GM23338 (cell line): ENCODE measurements around the gene UMODL1. TPM values are rescaled to one million over a fixed set of nuclear protein-coding genes. Genes with fewer than 3 reads are reported as not detected.

Experiments
- ATAC-seq: fragments of 200-7000 bp; cut with Tn5 transposase; 3 replicates; pipeline ENCODE4 v1.9.1; 2020
- DNase-seq: peaks from one replicate; pipeline ENCODE4 v3.0.0-alpha.2; 2015; ENCODE audit warnings: low spot score
- H2AFZ ChIP-seq: fragments of 200-600 bp; sonication (generic); 2 replicates; pipeline ENCODE4 v1.8.0; 2016; ENCODE audit warnings: antibody characterized with exemption, mild to moderate bottlenecking, moderate library complexity
- H3F3A ChIP-seq: fragments of 200-600 bp; sonication (generic); replicated peaks from 2 replicates; pipeline ENCODE4 v1.8.0; 2017; ENCODE audit warnings: antibody characterized with exemption, mixed run types, low read depth
- H3K27ac ChIP-seq: fragments of 200-600 bp; sonication (generic); 2 replicates; pipeline ENCODE4 v1.6.1; 2016; ENCODE audit warnings: low read depth
- H3K27me3 ChIP-seq: fragments of 200-600 bp; sonication (generic); 2 replicates; pipeline ENCODE4 v1.8.0; 2016; ENCODE audit warnings: mild to moderate bottlenecking, mixed run types, moderate library complexity; ENCODE audit not compliant: insufficient read depth
- H3K36me3 ChIP-seq: fragments of 200-600 bp; sonication (generic); 2 replicates; pipeline ENCODE4 v1.8.0; 2016; ENCODE audit warnings: mild to moderate bottlenecking; ENCODE audit not compliant: insufficient read depth
- H3K4me1 ChIP-seq: fragments of 200-600 bp; sonication (generic); 2 replicates; pipeline ENCODE4 v1.8.0; 2016; ENCODE audit warnings: mild to moderate bottlenecking, moderate library complexity; ENCODE audit not compliant: insufficient read depth
- H3K4me2 ChIP-seq: fragments of 200-600 bp; sonication (generic); 2 replicates; pipeline ENCODE4 v1.7.1; 2017; ENCODE audit warnings: mixed run types
- H3K4me3 ChIP-seq: fragments of 200-600 bp; sonication (generic); 2 replicates; pipeline ENCODE4 v1.6.1; 2016; ENCODE audit warnings: mixed run types
- H3K79me2 ChIP-seq: fragments of 200-600 bp; sonication (generic); replicated peaks from 2 replicates; pipeline ENCODE4 v1.8.0; 2017; ENCODE audit warnings: mild to moderate bottlenecking; ENCODE audit not compliant: insufficient read depth
- H3K9me2 ChIP-seq: fragments of 200-600 bp; sonication (generic); 2 replicates; pipeline ENCODE4 v1.8.0; 2017; ENCODE audit not compliant: insufficient read depth
- H4K20me1 ChIP-seq: fragments of 200-600 bp; sonication (generic); replicated peaks from 2 replicates; pipeline ENCODE4 v1.8.0; 2017; ENCODE audit warnings: mild to moderate bottlenecking; ENCODE audit not compliant: insufficient read depth
- H3K27ac Mint-ChIP-seq: 2 replicates; pipeline ENCODE4 v1.8.0; 2020; ENCODE audit warnings: inconsistent platforms, mild to moderate bottlenecking, moderate library complexity, mixed read lengths
- H3K27me3 Mint-ChIP-seq: 3 replicates; pipeline ENCODE4 v1.8.0; 2022; ENCODE audit warnings: low read depth, mild to moderate bottlenecking, moderate library complexity, mixed read lengths, inconsistent platforms; ENCODE audit not compliant: insufficient read depth, poor library complexity
- H3K36me3 Mint-ChIP-seq: 3 replicates; pipeline ENCODE4 v1.8.0; 2021; ENCODE audit warnings: low read depth, mild to moderate bottlenecking, inconsistent platforms, moderate library complexity, mixed read lengths
- H3K4me1 Mint-ChIP-seq: 3 replicates; pipeline ENCODE4 v1.8.0; 2020; ENCODE audit warnings: mild to moderate bottlenecking, inconsistent platforms, mixed read lengths
- H3K4me3 Mint-ChIP-seq: 3 replicates; pipeline ENCODE4 v1.8.0; 2021; ENCODE audit warnings: moderate library complexity, mild to moderate bottlenecking, inconsistent platforms, mixed read lengths
- H3K9me3 Mint-ChIP-seq: 3 replicates; pipeline ENCODE4 v1.8.0; 2020; ENCODE audit warnings: moderate library complexity, mild to moderate bottlenecking, inconsistent platforms, mixed read lengths
- CREB1 ChIP-seq: fragments of 250-450 bp; sonication (Bioruptor Pico); IDR thresholded peaks from 2 replicates; pipeline ENCODE4 v1.5.0; 2020; ENCODE audit warnings: low read depth, mild to moderate bottlenecking, moderate library complexity
- EZH2 ChIP-seq: fragments of 200-600 bp; sonication (generic); IDR thresholded peaks from one replicate; pipeline ENCODE4 v1.8.0; 2017; ENCODE audit warnings: antibody characterized with exemption, mild to moderate bottlenecking, low read depth; ENCODE audit not compliant: unreplicated experiment
- EZH2phosphoT487 ChIP-seq: fragments of 200-600 bp; sonication (generic); IDR thresholded peaks from one replicate; pipeline ENCODE4 v1.8.1; 2018; ENCODE audit warnings: antibody characterized with exemption; ENCODE audit not compliant: unreplicated experiment
- JUNB ChIP-seq: IDR thresholded peaks from one replicate; pipeline ENCODE4 v1.6.1; 2016; ENCODE audit warnings: antibody characterized with exemption; ENCODE audit not compliant: unreplicated experiment
- NANOG ChIP-seq: IDR thresholded peaks from 2 replicates; pipeline ENCODE4 v1.6.1; 2016; ENCODE audit warnings: antibody characterized with exemption, borderline replicate concordance
- POLR2AphosphoS5 ChIP-seq: IDR thresholded peaks from 2 replicates; pipeline ENCODE4 v1.6.1; 2016; ENCODE audit warnings: antibody characterized with exemption, low read depth
- STAT1 ChIP-seq: IDR thresholded peaks from one replicate; pipeline ENCODE4 v1.6.1; 2016; ENCODE audit warnings: antibody characterized with exemption; ENCODE audit not compliant: unreplicated experiment
- ZNF114 ChIP-seq: fragments of 250-450 bp; sonication (Bioruptor Pico); IDR thresholded peaks from 2 replicates; pipeline ENCODE4 v1.5.0; 2020; ENCODE audit warnings: mild to moderate bottlenecking, moderate library complexity
- ZNF331 ChIP-seq: fragments of 250-450 bp; sonication (Bioruptor Pico); IDR thresholded peaks from 2 replicates; pipeline ENCODE4 v1.5.0; 2020; ENCODE audit warnings: low read depth, mild to moderate bottlenecking, moderate library complexity
- polyA plus RNA-seq: library from polyadenylated mRNA; unstranded; fragments of >200 nt; fragmentation: Nextera tagmentation; extraction: Ambion mirVana; gene quantifications from 2 replicates; pipeline ENCODE4 v1.2.1, GENCODE V29; 2016
- total RNA-seq: library from RNA; depleted of rRNA; stranded (reverse); fragments of >200 nt; shearing (Covaris generic); gene quantifications from 2 replicates; pipeline ENCODE4 v1.2.3, GENCODE V29; 2014
- TF ChIP-seq, protein P1 (sequence below): IDR thresholded peaks from one replicate; pipeline ENCODE4 v1.6.1; 2018; ENCODE audit warnings: antibody characterized with exemption; ENCODE audit not compliant: unreplicated experiment
- TF ChIP-seq, protein P2 (sequence below): IDR thresholded peaks from 2 replicates; pipeline ENCODE4 v1.6.1; 2016; ENCODE audit warnings: antibody characterized with exemption
- TF ChIP-seq, protein P3 (sequence below): fragments of 250-450 bp; sonication (Bioruptor Pico); IDR thresholded peaks from 2 replicates; pipeline ENCODE4 v1.5.0; 2020; ENCODE audit warnings: mild to moderate bottlenecking, moderate library complexity
- TF ChIP-seq, protein P4 (sequence below), 2 experiments: fragments of 200-600 bp in 1 of 2; sonication (generic) in 1 of 2; conservative IDR thresholded peaks; 2 replicates each; pipeline versions ENCODE4 v1.5.1 to v1.6.1; 2016 to 2017; ENCODE audit warnings: antibody characterized with exemption in 2 of 2, low read depth in 2 of 2, mild to moderate bottlenecking in 2 of 2, moderate library complexity in 1 of 2

Gene UMODL1
- total and polyA plus RNA-seq, 2 experiments from 2014 or later, result not detected

DNA sequence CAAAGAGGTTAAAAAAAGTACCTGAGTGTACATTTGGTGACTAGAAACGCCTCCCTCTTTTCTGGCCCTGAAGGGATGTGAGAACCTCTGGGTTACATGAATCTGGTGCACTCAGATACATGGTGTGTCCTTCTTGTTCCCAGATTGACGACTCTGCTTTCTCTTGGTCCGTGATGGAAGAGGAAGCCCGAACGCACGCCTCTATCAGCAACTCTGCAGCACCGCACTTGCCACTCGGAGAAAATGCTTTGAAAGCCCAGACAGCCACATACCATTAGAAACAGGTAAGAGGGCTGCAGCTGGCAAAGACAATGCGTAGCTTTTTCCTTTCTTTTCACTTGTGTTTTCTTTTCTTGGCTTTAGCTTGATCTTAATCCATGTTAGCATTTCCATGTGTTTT, 39.9 kb upstream of the UMODL1 start:
- Histone ChIP-seq H3K79me2 (no peaks in the 10 kb centered on the region), H3K4me1 (no peaks in the 10 kb centered on the region), H3K27ac (no peak overlapping the region), H3F3A (no peaks in the 10 kb centered on the region), H3K36me3 (no peaks in the 10 kb centered on the region), H3K9me2 (no peaks in the 10 kb centered on the region), H3K27me3 (no peaks in the 10 kb centered on the region), H2AFZ (no peak overlapping the region), H4K20me1 (no peaks in the 10 kb centered on the region), H3K4me3 (no peak overlapping the region), H3K4me2 (no peak overlapping the region)
- Mint-ChIP-seq H3K27me3 (peaks cover 12% of the 10 kb centered on the region), H3K27ac (no peak overlapping the region), H3K4me3 (no peak overlapping the region), H3K9me3 (no peaks in the 10 kb centered on the region; the same call in 2 of the 3 replicates), H3K36me3 (no peaks in the 10 kb centered on the region), H3K4me1 (no peaks in the 10 kb centered on the region; the same call in 2 of the 3 replicates)
- TF ChIP-seq STAT1, result no peak
- TF ChIP-seq, protein P1, sequence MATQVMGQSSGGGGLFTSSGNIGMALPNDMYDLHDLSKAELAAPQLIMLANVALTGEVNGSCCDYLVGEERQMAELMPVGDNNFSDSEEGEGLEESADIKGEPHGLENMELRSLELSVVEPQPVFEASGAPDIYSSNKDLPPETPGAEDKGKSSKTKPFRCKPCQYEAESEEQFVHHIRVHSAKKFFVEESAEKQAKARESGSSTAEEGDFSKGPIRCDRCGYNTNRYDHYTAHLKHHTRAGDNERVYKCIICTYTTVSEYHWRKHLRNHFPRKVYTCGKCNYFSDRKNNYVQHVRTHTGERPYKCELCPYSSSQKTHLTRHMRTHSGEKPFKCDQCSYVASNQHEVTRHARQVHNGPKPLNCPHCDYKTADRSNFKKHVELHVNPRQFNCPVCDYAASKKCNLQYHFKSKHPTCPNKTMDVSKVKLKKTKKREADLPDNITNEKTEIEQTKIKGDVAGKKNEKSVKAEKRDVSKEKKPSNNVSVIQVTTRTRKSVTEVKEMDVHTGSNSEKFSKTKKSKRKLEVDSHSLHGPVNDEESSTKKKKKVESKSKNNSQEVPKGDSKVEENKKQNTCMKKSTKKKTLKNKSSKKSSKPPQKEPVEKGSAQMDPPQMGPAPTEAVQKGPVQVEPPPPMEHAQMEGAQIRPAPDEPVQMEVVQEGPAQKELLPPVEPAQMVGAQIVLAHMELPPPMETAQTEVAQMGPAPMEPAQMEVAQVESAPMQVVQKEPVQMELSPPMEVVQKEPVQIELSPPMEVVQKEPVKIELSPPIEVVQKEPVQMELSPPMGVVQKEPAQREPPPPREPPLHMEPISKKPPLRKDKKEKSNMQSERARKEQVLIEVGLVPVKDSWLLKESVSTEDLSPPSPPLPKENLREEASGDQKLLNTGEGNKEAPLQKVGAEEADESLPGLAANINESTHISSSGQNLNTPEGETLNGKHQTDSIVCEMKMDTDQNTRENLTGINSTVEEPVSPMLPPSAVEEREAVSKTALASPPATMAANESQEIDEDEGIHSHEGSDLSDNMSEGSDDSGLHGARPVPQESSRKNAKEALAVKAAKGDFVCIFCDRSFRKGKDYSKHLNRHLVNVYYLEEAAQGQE, result no peak
- TF ChIP-seq EZH2, result no peak
- TF ChIP-seq, protein P2, sequence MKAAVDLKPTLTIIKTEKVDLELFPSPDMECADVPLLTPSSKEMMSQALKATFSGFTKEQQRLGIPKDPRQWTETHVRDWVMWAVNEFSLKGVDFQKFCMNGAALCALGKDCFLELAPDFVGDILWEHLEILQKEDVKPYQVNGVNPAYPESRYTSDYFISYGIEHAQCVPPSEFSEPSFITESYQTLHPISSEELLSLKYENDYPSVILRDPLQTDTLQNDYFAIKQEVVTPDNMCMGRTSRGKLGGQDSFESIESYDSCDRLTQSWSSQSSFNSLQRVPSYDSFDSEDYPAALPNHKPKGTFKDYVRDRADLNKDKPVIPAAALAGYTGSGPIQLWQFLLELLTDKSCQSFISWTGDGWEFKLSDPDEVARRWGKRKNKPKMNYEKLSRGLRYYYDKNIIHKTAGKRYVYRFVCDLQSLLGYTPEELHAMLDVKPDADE, result no peak
- no peak for TF ChIP-seq ZNF114 (CRISPR knock-in tag)
- TF ChIP-seq, protein P3, sequence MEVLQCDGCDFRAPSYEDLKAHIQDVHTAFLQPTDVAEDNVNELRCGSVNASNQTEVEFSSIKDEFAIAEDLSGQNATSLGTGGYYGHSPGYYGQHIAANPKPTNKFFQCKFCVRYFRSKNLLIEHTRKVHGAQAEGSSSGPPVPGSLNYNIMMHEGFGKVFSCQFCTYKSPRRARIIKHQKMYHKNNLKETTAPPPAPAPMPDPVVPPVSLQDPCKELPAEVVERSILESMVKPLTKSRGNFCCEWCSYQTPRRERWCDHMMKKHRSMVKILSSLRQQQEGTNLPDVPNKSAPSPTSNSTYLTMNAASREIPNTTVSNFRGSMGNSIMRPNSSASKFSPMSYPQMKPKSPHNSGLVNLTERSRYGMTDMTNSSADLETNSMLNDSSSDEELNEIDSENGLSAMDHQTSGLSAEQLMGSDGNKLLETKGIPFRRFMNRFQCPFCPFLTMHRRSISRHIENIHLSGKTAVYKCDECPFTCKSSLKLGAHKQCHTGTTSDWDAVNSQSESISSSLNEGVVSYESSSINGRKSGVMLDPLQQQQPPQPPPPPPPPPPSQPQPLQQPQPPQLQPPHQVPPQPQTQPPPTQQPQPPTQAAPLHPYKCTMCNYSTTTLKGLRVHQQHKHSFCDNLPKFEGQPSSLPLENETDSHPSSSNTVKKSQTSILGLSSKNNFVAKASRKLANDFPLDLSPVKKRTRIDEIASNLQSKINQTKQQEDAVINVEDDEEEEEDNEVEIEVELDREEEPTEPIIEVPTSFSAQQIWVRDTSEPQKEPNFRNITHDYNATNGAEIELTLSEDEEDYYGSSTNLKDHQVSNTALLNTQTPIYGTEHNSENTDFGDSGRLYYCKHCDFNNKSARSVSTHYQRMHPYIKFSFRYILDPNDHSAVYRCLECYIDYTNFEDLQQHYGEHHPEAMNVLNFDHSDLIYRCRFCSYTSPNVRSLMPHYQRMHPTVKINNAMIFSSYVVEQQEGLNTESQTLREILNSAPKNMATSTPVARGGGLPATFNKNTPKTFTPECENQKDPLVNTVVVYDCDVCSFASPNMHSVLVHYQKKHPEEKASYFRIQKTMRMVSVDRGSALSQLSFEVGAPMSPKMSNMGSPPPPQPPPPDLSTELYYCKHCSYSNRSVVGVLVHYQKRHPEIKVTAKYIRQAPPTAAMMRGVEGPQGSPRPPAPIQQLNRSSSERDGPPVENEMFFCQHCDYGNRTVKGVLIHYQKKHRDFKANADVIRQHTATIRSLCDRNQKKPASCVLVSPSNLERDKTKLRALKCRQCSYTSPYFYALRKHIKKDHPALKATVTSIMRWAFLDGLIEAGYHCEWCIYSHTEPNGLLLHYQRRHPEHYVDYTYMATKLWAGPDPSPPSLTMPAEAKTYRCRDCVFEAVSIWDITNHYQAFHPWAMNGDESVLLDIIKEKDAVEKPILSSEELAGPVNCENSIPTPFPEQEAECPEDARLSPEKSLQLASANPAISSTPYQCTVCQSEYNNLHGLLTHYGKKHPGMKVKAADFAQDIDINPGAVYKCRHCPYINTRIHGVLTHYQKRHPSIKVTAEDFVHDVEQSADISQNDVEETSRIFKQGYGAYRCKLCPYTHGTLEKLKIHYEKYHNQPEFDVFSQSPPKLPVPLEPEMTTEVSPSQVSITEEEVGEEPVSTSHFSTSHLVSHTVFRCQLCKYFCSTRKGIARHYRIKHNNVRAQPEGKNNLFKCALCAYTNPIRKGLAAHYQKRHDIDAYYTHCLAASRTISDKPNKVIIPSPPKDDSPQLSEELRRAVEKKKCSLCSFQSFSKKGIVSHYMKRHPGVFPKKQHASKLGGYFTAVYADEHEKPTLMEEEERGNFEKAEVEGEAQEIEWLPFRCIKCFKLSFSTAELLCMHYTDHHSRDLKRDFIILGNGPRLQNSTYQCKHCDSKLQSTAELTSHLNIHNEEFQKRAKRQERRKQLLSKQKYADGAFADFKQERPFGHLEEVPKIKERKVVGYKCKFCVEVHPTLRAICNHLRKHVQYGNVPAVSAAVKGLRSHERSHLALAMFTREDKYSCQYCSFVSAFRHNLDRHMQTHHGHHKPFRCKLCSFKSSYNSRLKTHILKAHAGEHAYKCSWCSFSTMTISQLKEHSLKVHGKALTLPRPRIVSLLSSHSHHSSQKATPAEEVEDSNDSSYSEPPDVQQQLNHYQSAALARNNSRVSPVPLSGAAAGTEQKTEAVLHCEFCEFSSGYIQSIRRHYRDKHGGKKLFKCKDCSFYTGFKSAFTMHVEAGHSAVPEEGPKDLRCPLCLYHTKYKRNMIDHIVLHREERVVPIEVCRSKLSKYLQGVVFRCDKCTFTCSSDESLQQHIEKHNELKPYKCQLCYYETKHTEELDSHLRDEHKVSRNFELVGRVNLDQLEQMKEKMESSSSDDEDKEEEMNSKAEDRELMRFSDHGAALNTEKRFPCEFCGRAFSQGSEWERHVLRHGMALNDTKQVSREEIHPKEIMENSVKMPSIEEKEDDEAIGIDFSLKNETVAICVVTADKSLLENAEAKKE (CRISPR knock-in tag), result no peak
- TF ChIP-seq, protein P4, sequence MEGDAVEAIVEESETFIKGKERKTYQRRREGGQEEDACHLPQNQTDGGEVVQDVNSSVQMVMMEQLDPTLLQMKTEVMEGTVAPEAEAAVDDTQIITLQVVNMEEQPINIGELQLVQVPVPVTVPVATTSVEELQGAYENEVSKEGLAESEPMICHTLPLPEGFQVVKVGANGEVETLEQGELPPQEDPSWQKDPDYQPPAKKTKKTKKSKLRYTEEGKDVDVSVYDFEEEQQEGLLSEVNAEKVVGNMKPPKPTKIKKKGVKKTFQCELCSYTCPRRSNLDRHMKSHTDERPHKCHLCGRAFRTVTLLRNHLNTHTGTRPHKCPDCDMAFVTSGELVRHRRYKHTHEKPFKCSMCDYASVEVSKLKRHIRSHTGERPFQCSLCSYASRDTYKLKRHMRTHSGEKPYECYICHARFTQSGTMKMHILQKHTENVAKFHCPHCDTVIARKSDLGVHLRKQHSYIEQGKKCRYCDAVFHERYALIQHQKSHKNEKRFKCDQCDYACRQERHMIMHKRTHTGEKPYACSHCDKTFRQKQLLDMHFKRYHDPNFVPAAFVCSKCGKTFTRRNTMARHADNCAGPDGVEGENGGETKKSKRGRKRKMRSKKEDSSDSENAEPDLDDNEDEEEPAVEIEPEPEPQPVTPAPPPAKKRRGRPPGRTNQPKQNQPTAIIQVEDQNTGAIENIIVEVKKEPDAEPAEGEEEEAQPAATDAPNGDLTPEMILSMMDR (conservative IDR thresholded peaks at IDR 0.05; ENCODE audit: low read depth in 2 of 2), result no peak
- no peak for TF ChIP-seq ZNF331
- no peak for TF ChIP-seq CREB1
- TF ChIP-seq EZH2phosphoT487, result no peak
- no peak for TF ChIP-seq NANOG
- TF ChIP-seq JUNB, result no peak
- no peak for TF ChIP-seq POLR2AphosphoS5
- ATAC-seq, result no peak
- DNase-seq, result no peak
